ENCODE measurements around the gene CRYBA1. TPM values are rescaled to one million over a fixed set of nuclear protein-coding genes. Genes with fewer than 3 reads are reported as not detected.

Gene CRYBA1
- total RNA-seq, 1 experiment from 2014 or later = not detected

GRCh38 chr17:29299031-29299430, 52.4 kb downstream of the CRYBA1 start (continued):
- TF ChIP-seq SRF (IDR thresholded peaks at IDR 0.05; ENCODE audit: low read depth) (no peak), JUND (IDR thresholded peaks at IDR 0.05) (no peak), ATF3 (IDR thresholded peaks at IDR 0.05) (no peak)

GRCh38 chr17:29303386-29303785, 56.7 kb downstream of the CRYBA1 start:
- intact Hi-C loops (cut with micrococcal nuclease) = no loop called here
- ATAC-seq = no peak
- TF ChIP-seq ZFX (IDR thresholded peaks at IDR 0.05) = no peak
- TF ChIP-seq YY1 (IDR thresholded peaks at IDR 0.05; ENCODE audit: extremely low read depth, insufficient replicate concordance, low read depth, low read length) = no peak
- no peak for TF ChIP-seq RAD21 (IDR thresholded peaks at IDR 0.05; ENCODE audit: low read depth)
- no peak for TF ChIP-seq ELF1 (IDR thresholded peaks at IDR 0.05; ENCODE audit: borderline replicate concordance, low read depth)
- TF ChIP-seq JUND (IDR thresholded peaks at IDR 0.05) = no peak
- no peak for TF ChIP-seq FOSL1 (IDR thresholded peaks at IDR 0.05; ENCODE audit: low read depth)
- no peak for TF ChIP-seq TCF7L2 (IDR thresholded peaks at IDR 0.05; ENCODE audit: borderline replicate concordance, extremely low read depth, insufficient read depth, insufficient read length)
- TF ChIP-seq SP1 (IDR thresholded peaks at IDR 0.05; ENCODE audit: low read depth) = no peak
- no peak for TF ChIP-seq SIN3A (IDR thresholded peaks at IDR 0.05; ENCODE audit: low read depth)
- TF ChIP-seq CTCF (IDR thresholded peaks at IDR 0.05 in 2 of 3, conservative IDR thresholded peaks at IDR 0.05 in 1 of 3; ENCODE audit: borderline replicate concordance in 1 of 3, insufficient read depth in 1 of 3, low read depth in 2 of 3, low read length in 2 of 3) = no peak
- TF ChIP-seq EZH2 (IDR thresholded peaks at IDR 0.05) = no peak
- no peak for TF ChIP-seq CEBPB (IDR thresholded peaks at IDR 0.05; ENCODE audit: low read depth)
- TF ChIP-seq POLR2AphosphoS5 (IDR thresholded peaks at IDR 0.05; ENCODE audit: low read depth, low read length) = no peak
- no peak for TF ChIP-seq EGR1 (IDR thresholded peaks at IDR 0.05; ENCODE audit: low read depth)
- TF ChIP-seq SRF (IDR thresholded peaks at IDR 0.05; ENCODE audit: low read depth) = no peak
- TF ChIP-seq POLR2A (IDR thresholded peaks at IDR 0.05; ENCODE audit: borderline replicate concordance, extremely low read depth, insufficient read depth, insufficient read length) = no peak
- no peak for TF ChIP-seq ZNF274 (IDR thresholded peaks at IDR 0.05; ENCODE audit: low read depth, low read length)
- TF ChIP-seq REST (IDR thresholded peaks at IDR 0.05; ENCODE audit: low read depth) = no peak
- no peak for TF ChIP-seq ATF3 (IDR thresholded peaks at IDR 0.05)
- TF ChIP-seq MAX (IDR thresholded peaks at IDR 0.05) = no peak

More at GRCh38 chr17:29303386-29303785, 56.7 kb downstream of the CRYBA1 start:
- H3K4me1 ChIP-seq (ENCODE audit: control insufficient read depth in 1 of 2, insufficient read depth in 2 of 2, low read length in 2 of 2) = no peaks in the 10 kb centered on the region
- no peaks in the 10 kb centered on the region for H4K20me1 ChIP-seq (ENCODE audit: insufficient read depth)
- no peaks in the 10 kb centered on the region for H3K79me2 ChIP-seq (ENCODE audit: insufficient read depth, low read length)
- POLR2A ChIA-PET = interaction anchor here (0.7 to 2.8 kb wide), 3 partner anchors 10 to 13 kb away, joined by 3 to 14 read pairs (median 4); partner anchors contain the start of gene NUFIP2
- H3K27me3 ChIP-seq (ENCODE audit: insufficient read depth, low read length) = no peaks in the 10 kb centered on the region
- no peak overlapping the region for H3K4me3 ChIP-seq (replicated peaks in 1 of 2; ENCODE audit: low read depth in 1 of 2, low read length in 2 of 2)
- CTCF ChIA-PET = no interaction called here
- H2AFZ ChIP-seq (ENCODE audit: low read depth, low read length, poor library complexity, severe bottlenecking) = no peak overlapping the region
- H3K36me3 ChIP-seq (ENCODE audit: control insufficient read depth in 1 of 2, insufficient read depth in 2 of 2, low read length in 2 of 2) = no peaks in the 10 kb centered on the region
- DNase-seq (ENCODE audit: low read depth, low spot score) = no peak
- H3K4me2 ChIP-seq (ENCODE audit: low read length) = no peak overlapping the region
- H3K9me3 ChIP-seq (ENCODE audit: control insufficient read depth in 1 of 2, insufficient read depth in 1 of 2, low read depth in 1 of 2, low read length in 2 of 2) = no peaks in the 10 kb centered on the region
- RAD21 ChIA-PET (ENCODE audit: low non-redundant PET in 1 of 2, low total read pairs in 2 of 2, uncharacterized antibody in 2 of 2, unreplicated experiment in 2 of 2) = no interaction called here
- H3K9me2 ChIP-seq (ENCODE audit: insufficient read depth) = no peaks in the 10 kb centered on the region
- no peak overlapping the region for H3K27ac ChIP-seq (ENCODE audit: low read depth, low read length)
- H3K9ac ChIP-seq (ENCODE audit: low read length) = no peak overlapping the region
- BruUV-seq (replicated peaks) = no TSS peak
